ENCODE data around the gene C14orf180. TPM values are rescaled to one million over a fixed set of nuclear protein-coding genes. Genes with fewer than 3 reads are reported as not detected.

C14orf180 gene
- total and polyA plus RNA-seq, 10 of the 15 experiments (the other 5 are each of a cell fraction or from before 2014, with no cell fraction given): not detected

- no peaks in the 10 kb centered on the region for H3K4me1 ChIP-seq (ENCODE audit: control insufficient read depth, insufficient read depth, low read length)
- H3K27ac ChIP-seq (ENCODE audit: control insufficient read depth, insufficient read depth): no peak overlapping the region
- H3K27me3 ChIP-seq (replicated peaks in 1 of 2; ENCODE audit: control insufficient read depth in 2 of 2, insufficient read depth in 2 of 2, low read length in 1 of 2): peaks cover 0 to 8% of the 10 kb centered on the region in 2 experiments; a peak in 2 of 4 replicates
- TF ChIP-seq ZNF24 (IDR thresholded peaks at IDR 0.05): no peak
- TF ChIP-seq EP300 (IDR thresholded peaks at IDR 0.05; ENCODE audit: borderline replicate concordance in 1 of 2, control insufficient read depth in 1 of 2, low read depth in 2 of 2, low read length in 2 of 2): no peak
- no peak for TF ChIP-seq MEF2B (IDR thresholded peaks at IDR 0.05; ENCODE audit: partially characterized antibody, poor library complexity, severe bottlenecking)
- TF ChIP-seq JUND (IDR thresholded peaks at IDR 0.05; ENCODE audit: low read depth, low read length): no peak
- no peak for TF ChIP-seq ATF2 (IDR thresholded peaks at IDR 0.05; ENCODE audit: low read length)
- TF ChIP-seq RCOR1 (conservative IDR thresholded peaks at IDR 0.05; ENCODE audit: low read depth, low read length): no peak
- no peak for TF ChIP-seq POU2F2 (IDR thresholded peaks at IDR 0.05; ENCODE audit: borderline replicate concordance, low read depth, low read length)
- TF ChIP-seq SMC3 (IDR thresholded peaks at IDR 0.05; ENCODE audit: borderline replicate concordance, low read length): no peak
- no peak for TF ChIP-seq EGR1 (IDR thresholded peaks at IDR 0.05; ENCODE audit: borderline replicate concordance in 1 of 2, low read depth in 2 of 2, low read length in 2 of 2)
- no peak for TF ChIP-seq NFIC (IDR thresholded peaks at IDR 0.05; ENCODE audit: low read depth, low read length)
- no peak overlapping the region for H3K9ac ChIP-seq (ENCODE audit: control insufficient read depth, insufficient read depth, low read length)
- ChIA-PET CTCF (interaction anchor here (0.7 to 2.3 kb wide), 3 partner anchors 15 to 488 kb away, joined by 3 to 25 read pairs (median 3); no protein-coding TSS in a partner anchor), RAD21 (ENCODE audit: unreplicated experiment) (interaction anchor here (0.9 to 1.8 kb wide), 3 partner anchors 436 to 487 kb away, joined by 3 to 11 read pairs (median 3); no protein-coding TSS in a partner anchor), POLR2A (no interaction called here), SMC1A (ENCODE audit: uncharacterized antibody, unreplicated experiment) (interaction anchor here (1.0 kb wide), 1 partner anchor 471 kb away, joined by 3 read pairs; no protein-coding TSS in a partner anchor)
- no peak overlapping the region for H3K4me2 ChIP-seq (ENCODE audit: control insufficient read depth, insufficient read depth)
- no peak overlapping the region for H2AFZ ChIP-seq (ENCODE audit: control insufficient read depth, low read depth, low read length)
- no peaks in the 10 kb centered on the region for H3K9me3 ChIP-seq (replicated peaks; ENCODE audit: control insufficient read depth, insufficient read depth, low read length)
- no peaks in the 10 kb centered on the region for H3K79me2 ChIP-seq (ENCODE audit: control insufficient read depth, insufficient read depth, low read length)
- H4K20me1 ChIP-seq (ENCODE audit: control insufficient read depth, insufficient read depth): no peaks in the 10 kb centered on the region
- no peak for ATAC-seq
- WGBS (ENCODE audit: insufficient coverage, insufficient replicate concordance, low lambda C conversion rate, missing lambda C conversion rate): 38% methylated on average over 30 of the region's 30 CpGs
- DNase-seq (ENCODE audit: low read depth, low spot score): no peak
- no peaks in the 10 kb centered on the region for H3K36me3 ChIP-seq (ENCODE audit: control insufficient read depth in 2 of 2, insufficient read depth in 2 of 2, low read length in 1 of 2)
- in situ Hi-C loops (cut with MboI) (loop anchor here (5.0 kb wide), 2 partner anchors 423 to 488 kb away; no protein-coding TSS in a partner anchor), intact Hi-C loops (cut with micrococcal nuclease; ENCODE audit: unreplicated experiment) (loop anchor here (1.0 to 2.0 kb wide), 2 partner anchors 428 to 487 kb away; no protein-coding TSS in a partner anchor)
- FAIRE-seq: no peak
- H3K4me3 ChIP-seq: no peak overlapping the region
- BruUV-seq (replicated peaks): no TSS peak
These were observed 14.6 kb upstream of the C14orf180 start for GRCh38 chr14:104564744-104565679.

Data from GM12878 (cell line).